Measurements from ENCODE around the gene NAPA. TPM values are rescaled to one million over a fixed set of nuclear protein-coding genes. Genes with fewer than 3 reads are reported as not detected.

NAPA gene
- total RNA-seq, 1 experiment from 2014 or later = 61.3 TPM

DNA sequence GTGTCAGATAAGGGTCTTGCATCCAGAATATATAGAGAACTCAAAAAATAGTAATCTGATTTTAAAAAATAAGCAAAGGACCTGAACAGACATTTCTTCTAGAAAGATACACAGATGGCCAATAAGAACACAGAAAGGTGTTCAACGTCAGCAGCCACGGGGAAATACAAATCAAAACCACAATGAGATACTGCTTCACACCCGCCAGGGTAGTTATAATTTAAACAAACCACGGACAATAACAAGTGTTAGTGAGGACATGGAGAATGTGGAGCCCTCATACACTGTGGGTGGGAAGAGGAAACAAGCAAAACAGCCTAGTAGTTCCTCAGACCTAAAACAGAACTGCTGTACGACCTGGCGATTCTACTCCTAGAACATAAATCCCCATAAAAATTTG lies 26.7 kb upstream of the NAPA start (continued):
- TF ChIP-seq, protein P1, sequence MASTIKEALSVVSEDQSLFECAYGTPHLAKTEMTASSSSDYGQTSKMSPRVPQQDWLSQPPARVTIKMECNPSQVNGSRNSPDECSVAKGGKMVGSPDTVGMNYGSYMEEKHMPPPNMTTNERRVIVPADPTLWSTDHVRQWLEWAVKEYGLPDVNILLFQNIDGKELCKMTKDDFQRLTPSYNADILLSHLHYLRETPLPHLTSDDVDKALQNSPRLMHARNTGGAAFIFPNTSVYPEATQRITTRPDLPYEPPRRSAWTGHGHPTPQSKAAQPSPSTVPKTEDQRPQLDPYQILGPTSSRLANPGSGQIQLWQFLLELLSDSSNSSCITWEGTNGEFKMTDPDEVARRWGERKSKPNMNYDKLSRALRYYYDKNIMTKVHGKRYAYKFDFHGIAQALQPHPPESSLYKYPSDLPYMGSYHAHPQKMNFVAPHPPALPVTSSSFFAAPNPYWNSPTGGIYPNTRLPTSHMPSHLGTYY (CRISPR knock-in tag; IDR thresholded peaks at IDR 0.05) = no peak

DNA sequence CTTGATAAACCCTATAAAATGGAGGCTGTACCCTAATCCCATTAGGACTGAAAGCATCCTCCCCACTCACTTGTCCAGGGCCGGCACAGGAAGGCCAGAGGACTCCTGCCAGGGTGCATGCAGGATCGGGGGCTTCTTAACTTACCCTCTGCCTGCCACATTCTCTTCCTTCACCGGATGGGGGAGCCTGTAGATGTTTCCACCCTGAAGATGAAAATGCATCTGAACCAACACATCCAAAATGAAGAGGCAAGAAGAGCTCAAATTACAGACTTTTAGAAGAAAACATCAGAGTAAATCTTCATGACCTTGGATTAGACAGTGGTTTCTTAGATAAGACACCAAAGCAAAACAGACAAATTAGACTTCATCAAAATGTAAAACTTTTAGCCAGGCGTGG lies 25.9 kb upstream of the NAPA start:
- TF ChIP-seq, protein P2, sequence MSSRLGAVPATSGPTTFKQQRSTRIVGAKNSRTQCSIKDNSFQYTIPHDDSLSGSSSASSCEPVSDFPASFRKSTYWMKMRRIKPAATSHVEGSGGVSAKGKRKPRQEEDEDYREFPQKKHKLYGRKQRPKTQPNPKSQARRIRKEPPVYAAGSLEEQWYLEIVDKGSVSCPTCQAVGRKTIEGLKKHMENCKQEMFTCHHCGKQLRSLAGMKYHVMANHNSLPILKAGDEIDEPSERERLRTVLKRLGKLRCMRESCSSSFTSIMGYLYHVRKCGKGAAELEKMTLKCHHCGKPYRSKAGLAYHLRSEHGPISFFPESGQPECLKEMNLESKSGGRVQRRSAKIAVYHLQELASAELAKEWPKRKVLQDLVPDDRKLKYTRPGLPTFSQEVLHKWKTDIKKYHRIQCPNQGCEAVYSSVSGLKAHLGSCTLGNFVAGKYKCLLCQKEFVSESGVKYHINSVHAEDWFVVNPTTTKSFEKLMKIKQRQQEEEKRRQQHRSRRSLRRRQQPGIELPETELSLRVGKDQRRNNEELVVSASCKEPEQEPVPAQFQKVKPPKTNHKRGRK (CRISPR knock-in tag; IDR thresholded peaks at IDR 0.05; ENCODE audit: borderline replicate concordance) = no peak
- TF ChIP-seq JAZF1 (CRISPR knock-in tag; IDR thresholded peaks at IDR 0.05) (no peak), TEAD4 (CRISPR knock-in tag; IDR thresholded peaks at IDR 0.05) (no peak), RELA (CRISPR knock-in tag; IDR thresholded peaks at IDR 0.05; ENCODE audit: borderline replicate concordance) (no peak)
- TF ChIP-seq, protein P1 (CRISPR knock-in tag; IDR thresholded peaks at IDR 0.05) = no peak
- H3K27ac Mint-ChIP-seq = no peak overlapping the region
- ChIA-PET POLR2A (no interaction called here), CTCF (interaction anchor here (0.6 to 1.0 kb wide), 7 partner anchors 11 to 172 kb away, joined by 3 to 5 read pairs (median 3); partner anchors contain the start of gene KPTN)
- H3K36me3 Mint-ChIP-seq = no peaks in the 10 kb centered on the region
- ATAC-seq = peak; percentile 71
- peaks cover 3% of the 10 kb centered on the region for H3K9me3 Mint-ChIP-seq
- H3K27me3 Mint-ChIP-seq (ENCODE audit: low read depth) = no peaks in the 10 kb centered on the region
- H3K4me3 Mint-ChIP-seq = no peak overlapping the region
- H3K4me1 Mint-ChIP-seq = peaks cover 4% of the 10 kb centered on the region
- peak; percentile 36 for DNase-seq (ENCODE audit: low spot score)

DNA sequence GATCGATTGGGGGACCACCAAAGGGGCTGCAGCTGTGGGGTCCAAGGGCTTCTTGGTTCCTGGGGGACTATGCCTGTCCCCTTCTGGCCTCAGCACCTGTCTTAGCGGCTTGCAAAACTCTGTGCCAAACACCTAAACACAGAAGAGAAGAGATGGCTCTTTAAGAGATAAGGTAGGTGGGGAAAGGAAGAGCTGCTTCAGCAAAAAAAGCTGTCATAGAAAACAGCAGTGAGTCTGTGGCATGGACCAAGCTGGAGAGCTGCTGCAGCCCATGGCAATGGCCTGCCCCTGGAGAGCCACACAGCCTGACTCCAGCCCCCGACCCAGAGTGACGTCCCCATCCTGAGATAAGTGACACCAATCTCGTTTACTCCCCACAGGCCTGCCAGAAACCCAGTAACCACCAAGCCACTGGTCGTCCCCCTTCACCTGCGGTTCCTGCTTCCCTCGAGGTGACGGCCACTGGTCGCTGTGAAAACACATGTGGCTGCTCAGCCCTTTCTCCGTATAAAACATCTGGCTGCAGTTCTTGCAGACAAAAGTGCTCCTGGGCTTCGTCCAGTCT lies 25.0 kb upstream of the NAPA start:
- DNase-seq (ENCODE audit: low spot score) (no peak), ATAC-seq (no peak)
- POLR2A ChIA-PET = no interaction called here
- Mint-ChIP-seq H3K4me3 (no peak overlapping the region), H3K36me3 (0 out of 2 replicates have a peak, but pooled peaks cover 7% of the 10 kb centered on the region), H3K4me1 (peaks cover 4% of the 10 kb centered on the region), H3K27ac (no peak overlapping the region), H3K27me3 (ENCODE audit: low read depth) (peaks cover 2% of the 10 kb centered on the region; the same call in 1 of the 2 replicates), H3K9me3 (peaks cover 12% of the 10 kb centered on the region)
- no peak for TF ChIP-seq ZNF317 (CRISPR knock-in tag; IDR thresholded peaks at IDR 0.05; ENCODE audit: borderline replicate concordance, low read depth)
- CTCF ChIA-PET = interaction anchor here (0.7 kb wide), 1 partner anchor 103 kb away, joined by 3 read pairs; no protein-coding TSS in a partner anchor

DNA sequence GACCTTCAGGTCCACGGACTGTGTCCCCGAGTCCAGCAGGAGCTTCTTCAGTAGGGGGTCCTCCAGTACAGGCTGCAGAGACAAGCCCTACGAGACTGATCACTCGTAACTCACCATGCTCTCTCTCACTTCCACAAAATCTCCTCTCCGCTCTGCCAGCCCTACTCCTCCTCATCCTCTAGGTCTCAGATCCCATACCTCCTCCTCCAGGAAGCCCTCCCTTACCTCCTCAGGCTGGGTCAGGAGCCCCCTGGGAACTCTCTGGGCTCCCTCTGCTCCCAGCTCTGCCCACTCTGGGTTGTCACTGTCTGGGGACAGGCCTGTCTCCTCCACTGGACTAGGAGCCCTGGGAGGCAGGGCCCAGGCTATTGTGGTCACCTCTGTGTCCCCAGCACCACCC lies 23.9 kb upstream of the NAPA start:
- CTCF ChIA-PET = interaction anchor here (0.7 kb wide), 1 partner anchor 102 kb away, joined by 3 read pairs; no protein-coding TSS in a partner anchor
- POLR2A ChIA-PET = interaction anchor here (0.7 kb wide), 1 partner anchor 55 kb away, joined by 7 read pairs; no protein-coding TSS in a partner anchor
- Mint-ChIP-seq H3K27me3 (ENCODE audit: low read depth) (peaks cover 2% of the 10 kb centered on the region; the same call in 1 of the 2 replicates), H3K9me3 (peaks cover 12% of the 10 kb centered on the region), H3K4me3 (no peak overlapping the region), H3K36me3 (0 out of 2 replicates have a peak, but pooled peaks cover 7% of the 10 kb centered on the region), H3K4me1 (peaks cover 4% of the 10 kb centered on the region), H3K27ac (no peak overlapping the region)
- ATAC-seq (no peak), DNase-seq (ENCODE audit: low spot score) (no peak)
- TF ChIP-seq ZNF317 (CRISPR knock-in tag; IDR thresholded peaks at IDR 0.05; ENCODE audit: borderline replicate concordance, low read depth) (no peak), ZNF423 (CRISPR knock-in tag; IDR thresholded peaks at IDR 0.05) (no peak)
- TF ChIP-seq, protein P3, sequence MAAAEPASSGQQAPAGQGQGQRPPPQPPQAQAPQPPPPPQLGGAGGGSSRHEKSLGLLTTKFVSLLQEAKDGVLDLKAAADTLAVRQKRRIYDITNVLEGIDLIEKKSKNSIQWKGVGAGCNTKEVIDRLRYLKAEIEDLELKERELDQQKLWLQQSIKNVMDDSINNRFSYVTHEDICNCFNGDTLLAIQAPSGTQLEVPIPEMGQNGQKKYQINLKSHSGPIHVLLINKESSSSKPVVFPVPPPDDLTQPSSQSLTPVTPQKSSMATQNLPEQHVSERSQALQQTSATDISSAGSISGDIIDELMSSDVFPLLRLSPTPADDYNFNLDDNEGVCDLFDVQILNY (CRISPR knock-in tag; IDR thresholded peaks at IDR 0.05) = no peak
- TF ChIP-seq, protein P4, sequence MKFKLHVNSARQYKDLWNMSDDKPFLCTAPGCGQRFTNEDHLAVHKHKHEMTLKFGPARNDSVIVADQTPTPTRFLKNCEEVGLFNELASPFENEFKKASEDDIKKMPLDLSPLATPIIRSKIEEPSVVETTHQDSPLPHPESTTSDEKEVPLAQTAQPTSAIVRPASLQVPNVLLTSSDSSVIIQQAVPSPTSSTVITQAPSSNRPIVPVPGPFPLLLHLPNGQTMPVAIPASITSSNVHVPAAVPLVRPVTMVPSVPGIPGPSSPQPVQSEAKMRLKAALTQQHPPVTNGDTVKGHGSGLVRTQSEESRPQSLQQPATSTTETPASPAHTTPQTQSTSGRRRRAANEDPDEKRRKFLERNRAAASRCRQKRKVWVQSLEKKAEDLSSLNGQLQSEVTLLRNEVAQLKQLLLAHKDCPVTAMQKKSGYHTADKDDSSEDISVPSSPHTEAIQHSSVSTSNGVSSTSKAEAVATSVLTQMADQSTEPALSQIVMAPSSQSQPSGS (CRISPR knock-in tag; IDR thresholded peaks at IDR 0.05; ENCODE audit: borderline replicate concordance, low read depth) = no peak
